SK-N-SH (cell line): ENCODE data around the gene EDA. TPM values are rescaled to one million over a fixed set of nuclear protein-coding genes. Genes with fewer than 3 reads are reported as not detected.

Experiments
- CTCF ChIA-PET: fragments of 300-600, 350-600 bp; formaldehyde crosslinking; extraction: SDS; loops from one replicate; lab custom pipeline; 2021; lab: Yijun Ruan, JAX
- POLR2A ChIA-PET: fragments of 350-600 bp; sonication (Branson Sonifier 250); formaldehyde crosslinking; extraction: SDS; loops from one replicate; lab custom pipeline; 2020; ENCODE audit warnings: antibody characterized with exemption, inconsistent platforms; lab: Yijun Ruan, JAX
- DNase-seq: peaks from one replicate; pipeline ENCODE4 v3.0.0; 2012
- H2AFZ ChIP-seq: fragments of 200-600 bp; sonication (generic); 2 replicates; pipeline ENCODE4 v1.8.1; 2016; ENCODE audit warnings: antibody characterized with exemption, mild to moderate bottlenecking, low read depth
- H3F3A ChIP-seq: fragments of 200-600 bp; sonication (generic); replicated peaks from 2 replicates; pipeline ENCODE3; 2016; ENCODE audit warnings: antibody characterized with exemption, mild to moderate bottlenecking; ENCODE audit not compliant: insufficient read depth
- H3K27ac ChIP-seq, 2 experiments: fragments of 200-500 bp in 1 of 2; fragments of 200-600 bp in 1 of 2; sonication (Bioruptor generic) in 1 of 2; sonication (generic), shearing (Covaris generic) in 1 of 2; 2 replicates each; pipeline versions ENCODE4 v1.5.1 to v1.6.1; 2014 to 2016; ENCODE audit warnings: low read depth in 2 of 2, inconsistent platforms in 1 of 2, low read length in 1 of 2, mild to moderate bottlenecking in 1 of 2, mixed read lengths in 1 of 2
- H3K27me3 ChIP-seq: fragments of 200-600 bp; sonication (generic), shearing (Covaris generic); 2 replicates; pipeline ENCODE4 v1.6.1; 2016; ENCODE audit warnings: mixed run types; ENCODE audit not compliant: insufficient read depth
- H3K36me3 ChIP-seq, 2 experiments: fragments of 200-500 bp in 1 of 2; fragments of 200-600 bp in 1 of 2; sonication (Bioruptor generic) in 1 of 2; sonication (generic) in 1 of 2; replicated peaks in 1 of 2; 2 replicates each; pipeline versions ENCODE3 to v1.5.1; 2014 to 2016; ENCODE audit warnings: low read length in 1 of 2, mild to moderate bottlenecking in 1 of 2; ENCODE audit not compliant: insufficient read depth in 2 of 2, control insufficient read depth in 1 of 2
- H3K4me1 ChIP-seq, 2 experiments: fragments of 200-500 bp in 1 of 2; fragments of 200-600 bp in 1 of 2; sonication (Bioruptor generic) in 1 of 2; sonication (generic), shearing (Covaris generic) in 1 of 2; 2 replicates each; pipeline versions ENCODE4 v1.5.1 to v1.6.1; 2014 to 2016; ENCODE audit warnings: low read depth in 1 of 2, low read length in 1 of 2, mixed run types in 1 of 2; ENCODE audit not compliant: insufficient read depth in 2 of 2, control insufficient read depth in 1 of 2
- H3K4me2 ChIP-seq: fragments of 200-600 bp; sonication (generic), shearing (Covaris generic); 2 replicates; pipeline ENCODE4 v1.6.1; 2017; ENCODE audit warnings: mixed run types
- H3K4me3 ChIP-seq, 2 experiments: fragments of 200-500 bp in 1 of 2; fragments of 200-600 bp in 1 of 2; sonication (Bioruptor generic) in 1 of 2; sonication (generic), shearing (Covaris generic) in 1 of 2; 2 replicates each; pipeline versions ENCODE4 v1.5.1 to v1.8.1; 2014 to 2016; ENCODE audit warnings: low read depth in 2 of 2, inconsistent platforms in 1 of 2, low read length in 1 of 2, mild to moderate bottlenecking in 1 of 2, mixed read lengths in 1 of 2, moderate library complexity in 1 of 2
- H3K79me2 ChIP-seq: fragments of 200-600 bp; sonication (generic); 2 replicates; pipeline ENCODE4 v1.8.1; 2017; ENCODE audit warnings: mild to moderate bottlenecking; ENCODE audit not compliant: insufficient read depth
- H3K9ac ChIP-seq: fragments of 200-600 bp; sonication (generic); 2 replicates; pipeline ENCODE4 v1.6.1; 2017; ENCODE audit warnings: mixed run types
- H3K9me2 ChIP-seq: fragments of 200-600 bp; sonication (generic); 2 replicates; pipeline ENCODE4 v1.6.1; 2017; ENCODE audit warnings: mixed run types
- H3K9me3 ChIP-seq: fragments of 200-600 bp; sonication (generic); 2 replicates; pipeline ENCODE4 v1.6.1; 2017; ENCODE audit warnings: mixed run types, mild to moderate bottlenecking, moderate library complexity
- H4K20me1 ChIP-seq: fragments of 200-600 bp; sonication (generic); 2 replicates; pipeline ENCODE4 v1.6.1; 2017; ENCODE audit warnings: mild to moderate bottlenecking, mixed run types; ENCODE audit not compliant: insufficient read depth
- ELF1 ChIP-seq: IDR thresholded peaks from 2 replicates; pipeline ENCODE4 v1.4.0; 2012
- EP300 ChIP-seq, 2 experiments: IDR thresholded peaks; 2 replicates each; pipeline versions ENCODE4 v1.4.0 to v1.6.1; 2012; ENCODE audit warnings: borderline replicate concordance in 1 of 2, low read depth in 1 of 2, low read length in 1 of 2
- FOXM1 ChIP-seq: IDR thresholded peaks from 2 replicates; pipeline ENCODE4 v1.4.0; 2012; ENCODE audit warnings: low read depth, mild to moderate bottlenecking
- GATA2 ChIP-seq: sonication (generic); formaldehyde crosslinking; IDR thresholded peaks from 2 replicates; pipeline ENCODE4 v1.5.0; 2020; ENCODE audit warnings: mild to moderate bottlenecking, missing genetic modification reagents
- JUND ChIP-seq: IDR thresholded peaks from 2 replicates; pipeline ENCODE4 v1.4.0; 2012
- NRF1 ChIP-seq: IDR thresholded peaks from 2 replicates; pipeline ENCODE4 v1.6.1; 2012; ENCODE audit warnings: low read depth, mild to moderate bottlenecking, low read length
- RXRA ChIP-seq: IDR thresholded peaks from 2 replicates; pipeline ENCODE4 v1.4.0; 2012; ENCODE audit warnings: low read depth, mild to moderate bottlenecking, borderline replicate concordance
- SMC3 ChIP-seq: IDR thresholded peaks from 2 replicates; pipeline ENCODE4 v1.6.1; 2012; ENCODE audit warnings: low read depth, low read length, improper control_type of control experiment
- TEAD4 ChIP-seq: IDR thresholded peaks from 2 replicates; pipeline ENCODE4 v1.4.0; 2012; ENCODE audit warnings: mild to moderate bottlenecking, borderline replicate concordance; ENCODE audit not compliant: insufficient read depth
- WGBS: methylation state at CpG from one replicate; pipeline ENCODE4 v1.1.6; 2017; ENCODE audit warnings: low lambda C conversion rate; 5-methylcytosine and 5-hydroxymethylcytosine counted together
- polyA plus RNA-seq, 3 experiments: library from polyadenylated mRNA; depleted of rRNA; stranded (reverse); fragments of >200 nt; gene quantifications; 2 replicates each; pipeline ENCODE4 v1.2.3, GENCODE V29; 2012
- TF ChIP-seq, protein P1 (sequence below): IDR thresholded peaks from 2 replicates; pipeline ENCODE4 v1.4.0; 2012; ENCODE audit warnings: low read depth
- TF ChIP-seq, protein P2 (sequence below): fragments of 200-600 bp; sonication (generic); IDR thresholded peaks from 2 replicates; pipeline ENCODE4 v1.6.1; 2017; ENCODE audit warnings: antibody characterized with exemption, mild to moderate bottlenecking, moderate library complexity
- TF ChIP-seq, protein P3 (sequence below): IDR thresholded peaks from 2 replicates; pipeline ENCODE4 v1.6.1; 2012; ENCODE audit warnings: mild to moderate bottlenecking, low read depth, low read length, moderate library complexity
- TF ChIP-seq, protein P4 (sequence below): IDR thresholded peaks from 2 replicates; pipeline ENCODE4 v1.4.0; 2012; ENCODE audit warnings: low read depth, borderline replicate concordance
- TF ChIP-seq, protein P5 (sequence below): fragments of 150-350 bp; IDR thresholded peaks from 2 replicates; pipeline ENCODE4 v1.6.1; 2016; ENCODE audit warnings: mild to moderate bottlenecking, low read depth, low read length
- TF ChIP-seq, protein P6 (sequence below): fragments of 150-350 bp; IDR thresholded peaks from 2 replicates; pipeline ENCODE4 v1.6.1; 2017; ENCODE audit warnings: antibody characterized with exemption, low read length, low read depth, borderline replicate concordance

EDA gene
- polyA plus RNA-seq, 1 of the 3 experiments (the other 2 are of a cell fraction): 0.02 TPM

DNA sequence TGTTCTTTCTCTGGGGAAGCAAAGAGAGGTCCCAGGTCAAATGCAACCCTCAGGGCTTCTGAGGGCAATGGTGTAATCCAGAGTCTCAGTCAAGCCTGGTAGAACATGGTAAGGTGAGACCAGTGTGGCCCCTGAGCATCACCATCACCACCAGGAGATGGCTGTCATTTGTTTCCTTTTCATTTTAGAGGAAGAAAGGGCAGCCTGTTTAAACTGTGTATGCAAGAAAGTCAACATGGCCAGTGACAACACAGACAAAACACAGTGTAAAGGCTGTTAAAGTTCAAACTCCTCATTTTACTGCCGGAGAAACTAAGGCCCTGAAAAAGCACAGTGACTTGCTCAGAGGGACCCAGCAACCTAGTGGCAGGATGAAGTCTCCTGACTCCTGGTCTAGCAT lies 2.0 kb upstream of the EDA start:
- no peak overlapping the region for H3K27ac ChIP-seq
- H3K27me3 ChIP-seq: peaks cover 40% of the 10 kb centered on the region
- WGBS: 22% methylated on average over 1 of the region's 1 CpG
- POLR2A ChIA-PET: no interaction called here
- DNase-seq: no peak
- no peaks in the 10 kb centered on the region; a peak in 1 of 4 replicates for H3K4me1 ChIP-seq
- H3K36me3 ChIP-seq: no peaks in the 10 kb centered on the region
- H4K20me1 ChIP-seq: no peaks in the 10 kb centered on the region
- TF ChIP-seq, protein P1, sequence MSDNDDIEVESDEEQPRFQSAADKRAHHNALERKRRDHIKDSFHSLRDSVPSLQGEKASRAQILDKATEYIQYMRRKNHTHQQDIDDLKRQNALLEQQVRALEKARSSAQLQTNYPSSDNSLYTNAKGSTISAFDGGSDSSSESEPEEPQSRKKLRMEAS: no peak
- no peak for TF ChIP-seq JUND
- TF ChIP-seq NRF1: no peak
- TF ChIP-seq, protein P2, sequence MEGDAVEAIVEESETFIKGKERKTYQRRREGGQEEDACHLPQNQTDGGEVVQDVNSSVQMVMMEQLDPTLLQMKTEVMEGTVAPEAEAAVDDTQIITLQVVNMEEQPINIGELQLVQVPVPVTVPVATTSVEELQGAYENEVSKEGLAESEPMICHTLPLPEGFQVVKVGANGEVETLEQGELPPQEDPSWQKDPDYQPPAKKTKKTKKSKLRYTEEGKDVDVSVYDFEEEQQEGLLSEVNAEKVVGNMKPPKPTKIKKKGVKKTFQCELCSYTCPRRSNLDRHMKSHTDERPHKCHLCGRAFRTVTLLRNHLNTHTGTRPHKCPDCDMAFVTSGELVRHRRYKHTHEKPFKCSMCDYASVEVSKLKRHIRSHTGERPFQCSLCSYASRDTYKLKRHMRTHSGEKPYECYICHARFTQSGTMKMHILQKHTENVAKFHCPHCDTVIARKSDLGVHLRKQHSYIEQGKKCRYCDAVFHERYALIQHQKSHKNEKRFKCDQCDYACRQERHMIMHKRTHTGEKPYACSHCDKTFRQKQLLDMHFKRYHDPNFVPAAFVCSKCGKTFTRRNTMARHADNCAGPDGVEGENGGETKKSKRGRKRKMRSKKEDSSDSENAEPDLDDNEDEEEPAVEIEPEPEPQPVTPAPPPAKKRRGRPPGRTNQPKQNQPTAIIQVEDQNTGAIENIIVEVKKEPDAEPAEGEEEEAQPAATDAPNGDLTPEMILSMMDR: no peak
- no peak for TF ChIP-seq GATA2 (CRISPR knock-in tag)
- TF ChIP-seq, protein P3, sequence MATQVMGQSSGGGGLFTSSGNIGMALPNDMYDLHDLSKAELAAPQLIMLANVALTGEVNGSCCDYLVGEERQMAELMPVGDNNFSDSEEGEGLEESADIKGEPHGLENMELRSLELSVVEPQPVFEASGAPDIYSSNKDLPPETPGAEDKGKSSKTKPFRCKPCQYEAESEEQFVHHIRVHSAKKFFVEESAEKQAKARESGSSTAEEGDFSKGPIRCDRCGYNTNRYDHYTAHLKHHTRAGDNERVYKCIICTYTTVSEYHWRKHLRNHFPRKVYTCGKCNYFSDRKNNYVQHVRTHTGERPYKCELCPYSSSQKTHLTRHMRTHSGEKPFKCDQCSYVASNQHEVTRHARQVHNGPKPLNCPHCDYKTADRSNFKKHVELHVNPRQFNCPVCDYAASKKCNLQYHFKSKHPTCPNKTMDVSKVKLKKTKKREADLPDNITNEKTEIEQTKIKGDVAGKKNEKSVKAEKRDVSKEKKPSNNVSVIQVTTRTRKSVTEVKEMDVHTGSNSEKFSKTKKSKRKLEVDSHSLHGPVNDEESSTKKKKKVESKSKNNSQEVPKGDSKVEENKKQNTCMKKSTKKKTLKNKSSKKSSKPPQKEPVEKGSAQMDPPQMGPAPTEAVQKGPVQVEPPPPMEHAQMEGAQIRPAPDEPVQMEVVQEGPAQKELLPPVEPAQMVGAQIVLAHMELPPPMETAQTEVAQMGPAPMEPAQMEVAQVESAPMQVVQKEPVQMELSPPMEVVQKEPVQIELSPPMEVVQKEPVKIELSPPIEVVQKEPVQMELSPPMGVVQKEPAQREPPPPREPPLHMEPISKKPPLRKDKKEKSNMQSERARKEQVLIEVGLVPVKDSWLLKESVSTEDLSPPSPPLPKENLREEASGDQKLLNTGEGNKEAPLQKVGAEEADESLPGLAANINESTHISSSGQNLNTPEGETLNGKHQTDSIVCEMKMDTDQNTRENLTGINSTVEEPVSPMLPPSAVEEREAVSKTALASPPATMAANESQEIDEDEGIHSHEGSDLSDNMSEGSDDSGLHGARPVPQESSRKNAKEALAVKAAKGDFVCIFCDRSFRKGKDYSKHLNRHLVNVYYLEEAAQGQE: no peak
- TF ChIP-seq, protein P4, sequence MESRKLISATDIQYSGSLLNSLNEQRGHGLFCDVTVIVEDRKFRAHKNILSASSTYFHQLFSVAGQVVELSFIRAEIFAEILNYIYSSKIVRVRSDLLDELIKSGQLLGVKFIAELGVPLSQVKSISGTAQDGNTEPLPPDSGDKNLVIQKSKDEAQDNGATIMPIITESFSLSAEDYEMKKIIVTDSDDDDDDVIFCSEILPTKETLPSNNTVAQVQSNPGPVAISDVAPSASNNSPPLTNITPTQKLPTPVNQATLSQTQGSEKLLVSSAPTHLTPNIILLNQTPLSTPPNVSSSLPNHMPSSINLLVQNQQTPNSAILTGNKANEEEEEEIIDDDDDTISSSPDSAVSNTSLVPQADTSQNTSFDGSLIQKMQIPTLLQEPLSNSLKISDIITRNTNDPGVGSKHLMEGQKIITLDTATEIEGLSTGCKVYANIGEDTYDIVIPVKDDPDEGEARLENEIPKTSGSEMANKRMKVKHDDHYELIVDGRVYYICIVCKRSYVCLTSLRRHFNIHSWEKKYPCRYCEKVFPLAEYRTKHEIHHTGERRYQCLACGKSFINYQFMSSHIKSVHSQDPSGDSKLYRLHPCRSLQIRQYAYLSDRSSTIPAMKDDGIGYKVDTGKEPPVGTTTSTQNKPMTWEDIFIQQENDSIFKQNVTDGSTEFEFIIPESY: no peak
- TF ChIP-seq, protein P5, sequence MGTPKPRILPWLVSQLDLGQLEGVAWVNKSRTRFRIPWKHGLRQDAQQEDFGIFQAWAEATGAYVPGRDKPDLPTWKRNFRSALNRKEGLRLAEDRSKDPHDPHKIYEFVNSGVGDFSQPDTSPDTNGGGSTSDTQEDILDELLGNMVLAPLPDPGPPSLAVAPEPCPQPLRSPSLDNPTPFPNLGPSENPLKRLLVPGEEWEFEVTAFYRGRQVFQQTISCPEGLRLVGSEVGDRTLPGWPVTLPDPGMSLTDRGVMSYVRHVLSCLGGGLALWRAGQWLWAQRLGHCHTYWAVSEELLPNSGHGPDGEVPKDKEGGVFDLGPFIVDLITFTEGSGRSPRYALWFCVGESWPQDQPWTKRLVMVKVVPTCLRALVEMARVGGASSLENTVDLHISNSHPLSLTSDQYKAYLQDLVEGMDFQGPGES: no peak
- TF ChIP-seq TEAD4: no peak
- TF ChIP-seq EP300 (IDR thresholded peaks at IDR 0.05; ENCODE audit: borderline replicate concordance in 1 of 2, low read depth in 1 of 2, low read length in 1 of 2): no peak
- no peak for TF ChIP-seq FOXM1
- TF ChIP-seq ELF1: no peak
- no peak for TF ChIP-seq RXRA
- TF ChIP-seq SMC3: no peak
- TF ChIP-seq, protein P6, sequence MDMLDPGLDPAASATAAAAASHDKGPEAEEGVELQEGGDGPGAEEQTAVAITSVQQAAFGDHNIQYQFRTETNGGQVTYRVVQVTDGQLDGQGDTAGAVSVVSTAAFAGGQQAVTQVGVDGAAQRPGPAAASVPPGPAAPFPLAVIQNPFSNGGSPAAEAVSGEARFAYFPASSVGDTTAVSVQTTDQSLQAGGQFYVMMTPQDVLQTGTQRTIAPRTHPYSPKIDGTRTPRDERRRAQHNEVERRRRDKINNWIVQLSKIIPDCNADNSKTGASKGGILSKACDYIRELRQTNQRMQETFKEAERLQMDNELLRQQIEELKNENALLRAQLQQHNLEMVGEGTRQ: no peak
- H3K4me3 ChIP-seq: no peak overlapping the region
- no peaks in the 10 kb centered on the region for H3K9me2 ChIP-seq
- CTCF ChIA-PET: no interaction called here
- H3K79me2 ChIP-seq: no peaks in the 10 kb centered on the region
- H3K4me2 ChIP-seq: no peak overlapping the region
- H3K9me3 ChIP-seq: no peaks in the 10 kb centered on the region
- no peak overlapping the region for H3K9ac ChIP-seq
- no peaks in the 10 kb centered on the region for H3F3A ChIP-seq
- H2AFZ ChIP-seq: no peak overlapping the region
